ENCODE data around the gene PCSK4. TPM values are rescaled to one million over a fixed set of nuclear protein-coding genes. Genes with fewer than 3 reads are reported as not detected.

PCSK4 gene
- total RNA-seq, 1 experiment from 2014 or later: 9.1 TPM

DNA sequence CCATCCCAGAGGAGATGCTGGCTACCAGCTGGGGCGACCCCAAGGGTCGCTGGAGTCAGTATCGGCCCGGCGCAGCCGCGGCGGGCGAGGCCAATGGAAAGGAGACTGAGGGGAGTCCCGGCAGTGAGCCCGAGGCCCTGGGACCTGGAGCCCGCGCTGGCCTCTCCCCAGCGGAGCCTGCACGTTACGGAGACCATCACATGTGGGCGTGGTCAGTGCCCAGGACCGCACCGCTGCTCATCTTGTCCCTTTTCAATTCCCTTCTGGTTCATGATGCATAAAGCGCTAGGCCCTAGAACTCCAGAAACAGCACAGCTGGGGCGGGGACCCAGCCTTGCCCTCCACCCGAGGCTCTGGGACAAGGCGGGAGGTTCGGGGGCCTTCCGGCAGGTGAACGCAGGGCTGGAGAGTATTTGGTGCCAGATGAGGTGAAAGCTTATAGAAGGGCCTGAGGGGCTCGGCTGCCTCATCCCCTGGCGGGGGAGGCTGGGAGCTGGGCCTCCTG, 19.1 kb downstream of the PCSK4 start:
- H3K27ac ChIP-seq (ENCODE audit: insufficient read length, low read depth, low read length): no peak overlapping the region
- H4K20me1 ChIP-seq (ENCODE audit: control insufficient read depth, insufficient read depth, insufficient read length): peaks cover 3% of the 10 kb centered on the region
- H3K23ac ChIP-seq (ENCODE audit: insufficient read length, low read depth, low read length): no peak overlapping the region
- H3K4ac ChIP-seq (ENCODE audit: low read depth, low read length): no peak overlapping the region
- H3T11ph ChIP-seq (ENCODE audit: low read length): no peak overlapping the region
- H3K9ac ChIP-seq (ENCODE audit: extremely low read depth, insufficient read length, low read length): no peak overlapping the region
- TF ChIP-seq, protein P1, sequence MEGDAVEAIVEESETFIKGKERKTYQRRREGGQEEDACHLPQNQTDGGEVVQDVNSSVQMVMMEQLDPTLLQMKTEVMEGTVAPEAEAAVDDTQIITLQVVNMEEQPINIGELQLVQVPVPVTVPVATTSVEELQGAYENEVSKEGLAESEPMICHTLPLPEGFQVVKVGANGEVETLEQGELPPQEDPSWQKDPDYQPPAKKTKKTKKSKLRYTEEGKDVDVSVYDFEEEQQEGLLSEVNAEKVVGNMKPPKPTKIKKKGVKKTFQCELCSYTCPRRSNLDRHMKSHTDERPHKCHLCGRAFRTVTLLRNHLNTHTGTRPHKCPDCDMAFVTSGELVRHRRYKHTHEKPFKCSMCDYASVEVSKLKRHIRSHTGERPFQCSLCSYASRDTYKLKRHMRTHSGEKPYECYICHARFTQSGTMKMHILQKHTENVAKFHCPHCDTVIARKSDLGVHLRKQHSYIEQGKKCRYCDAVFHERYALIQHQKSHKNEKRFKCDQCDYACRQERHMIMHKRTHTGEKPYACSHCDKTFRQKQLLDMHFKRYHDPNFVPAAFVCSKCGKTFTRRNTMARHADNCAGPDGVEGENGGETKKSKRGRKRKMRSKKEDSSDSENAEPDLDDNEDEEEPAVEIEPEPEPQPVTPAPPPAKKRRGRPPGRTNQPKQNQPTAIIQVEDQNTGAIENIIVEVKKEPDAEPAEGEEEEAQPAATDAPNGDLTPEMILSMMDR (conservative IDR thresholded peaks at IDR 0.05): peak; percentile 41; the same call in 1 of the 3 replicates
- H3K79me2 ChIP-seq (ENCODE audit: insufficient read depth, low read length): no peaks in the 10 kb centered on the region
- H3K27me3 Mint-ChIP-seq (ENCODE audit: low read depth): peaks cover 63% of the 10 kb centered on the region
- no peak overlapping the region for H4K8ac ChIP-seq (replicated peaks; ENCODE audit: insufficient read length, low read depth, low read length)
- no CpG with 5 or more reads among the region's 28 CpGs for WGBS (ENCODE audit: extremely low coverage, insufficient read length, low lambda C conversion rate)
- H2BK20ac ChIP-seq (ENCODE audit: low read depth, low read length, poor library complexity, severe bottlenecking): no peak overlapping the region
- no peak overlapping the region for H2AFZ ChIP-seq (ENCODE audit: low read length)
- DNase-seq: peak; percentile 84
- H3K18ac ChIP-seq (ENCODE audit: insufficient read length, low read depth, low read length): no peak overlapping the region
- 0 out of 7 replicates have a peak, but pooled peaks cover 0 to 3% (median 0%) of the 10 kb centered on the region in 3 experiments for H3K36me3 Mint-ChIP-seq (ENCODE audit: insufficient read depth in 1 of 3, low read depth in 3 of 3)
- H2BK12ac ChIP-seq (ENCODE audit: insufficient read length, low read depth, low read length): no peak overlapping the region
- H3K4me3 Mint-ChIP-seq: peak overlapping the region; percentile 38 to 75; a peak in 4 of 5 replicates
- H2AK5ac ChIP-seq (ENCODE audit: insufficient read length, low read length): no peak overlapping the region
- peaks cover 2 to 9% of the 10 kb centered on the region in 2 experiments; a peak in 3 of 4 replicates for H3K4me1 Mint-ChIP-seq
- H4K91ac ChIP-seq (ENCODE audit: insufficient read length, low read depth, low read length): no peak overlapping the region
- H3K4me1 ChIP-seq (ENCODE audit: insufficient read depth, low read length): no peaks in the 10 kb centered on the region
- no peaks in the 10 kb centered on the region for H3K9me3 ChIP-seq (ENCODE audit: control insufficient read depth, low read depth, low read length)
- no peak overlapping the region for H2BK15ac ChIP-seq (ENCODE audit: low read depth, low read length)
- H3K79me1 ChIP-seq (ENCODE audit: insufficient read depth, low read depth, low read length, poor library complexity, severe bottlenecking): no peaks in the 10 kb centered on the region
- no peak overlapping the region for H3K56ac ChIP-seq (ENCODE audit: insufficient read length, low read depth, low read length)
- H3K14ac ChIP-seq (ENCODE audit: insufficient read depth, low read length): no peak overlapping the region
- no peak overlapping the region for H3K27ac Mint-ChIP-seq
- H4K5ac ChIP-seq (ENCODE audit: insufficient read length, low read depth, low read length): no peak overlapping the region
- no peaks in the 10 kb centered on the region for H3K9me3 Mint-ChIP-seq
- H3K4me2 ChIP-seq (ENCODE audit: insufficient read depth, insufficient read length, low read length): peak overlapping the region; percentile 11
- H2BK120ac ChIP-seq (ENCODE audit: low read depth, low read length, poor library complexity, severe bottlenecking): no peak overlapping the region
- no peak overlapping the region for H2BK5ac ChIP-seq (ENCODE audit: insufficient read length, low read length)
- H3K27me3 ChIP-seq (ENCODE audit: insufficient read depth, low read length): peaks cover 43% of the 10 kb centered on the region
- H3K23me2 ChIP-seq (ENCODE audit: insufficient read length, low read depth, low read length, poor library complexity, severe bottlenecking): peaks cover 9% of the 10 kb centered on the region
